Measurements from ENCODE around the gene PLEKHA7.

PLEKHA7 gene

GRCh38 chr11:16834384-16834783 is 179.8 kb downstream of the PLEKHA7 start:
- DNase-seq (ENCODE audit: low spot score): no peak
- no peak for TF ChIP-seq CTCF (IDR thresholded peaks at IDR 0.05; ENCODE audit: extremely low read depth, insufficient read depth, missing control alignments)
- in situ Hi-C loops (cut with MboI; ENCODE audit: low pct_unique_long_range_greater_than_20kb, low sequenced_read_pairs, unreplicated experiment): no loop called here

- DNase-seq (ENCODE audit: low spot score): no peak
- no peak for TF ChIP-seq CTCF (IDR thresholded peaks at IDR 0.05; ENCODE audit: extremely low read depth, insufficient read depth, missing control alignments)
- in situ Hi-C loops (cut with MboI; ENCODE audit: low pct_unique_long_range_greater_than_20kb, low sequenced_read_pairs, unreplicated experiment): no loop called here
These were observed 181.2 kb downstream of the PLEKHA7 start for GRCh38 chr11:16833026-16833425.

GRCh38 chr11:16832193-16832539 is 182.0 kb downstream of the PLEKHA7 start:
- in situ Hi-C loops (cut with MboI; ENCODE audit: low pct_unique_long_range_greater_than_20kb, low sequenced_read_pairs, unreplicated experiment): no loop called here
- TF ChIP-seq CTCF (IDR thresholded peaks at IDR 0.05; ENCODE audit: extremely low read depth, insufficient read depth, missing control alignments): no peak
- DNase-seq (ENCODE audit: low spot score): no peak

GRCh38 chr11:16831316-16832192 is 182.7 kb downstream of the PLEKHA7 start:
- in situ Hi-C loops (cut with MboI; ENCODE audit: low pct_unique_long_range_greater_than_20kb, low sequenced_read_pairs, unreplicated experiment): no loop called here
- no peak for TF ChIP-seq CTCF (IDR thresholded peaks at IDR 0.05; ENCODE audit: extremely low read depth, insufficient read depth, missing control alignments)
- no peak for DNase-seq (ENCODE audit: low spot score)

GRCh38 chr11:16827139-16827538 is 187.1 kb downstream of the PLEKHA7 start:
- TF ChIP-seq CTCF (IDR thresholded peaks at IDR 0.05; ENCODE audit: extremely low read depth, insufficient read depth, missing control alignments): no peak
- in situ Hi-C loops (cut with MboI; ENCODE audit: low pct_unique_long_range_greater_than_20kb, low sequenced_read_pairs, unreplicated experiment): no loop called here
- no peak for DNase-seq (ENCODE audit: low spot score)

- in situ Hi-C loops (cut with MboI; ENCODE audit: low pct_unique_long_range_greater_than_20kb, low sequenced_read_pairs, unreplicated experiment): no loop called here
- no peak for DNase-seq (ENCODE audit: low spot score)
- TF ChIP-seq CTCF (IDR thresholded peaks at IDR 0.05; ENCODE audit: extremely low read depth, insufficient read depth, missing control alignments): no peak
These were observed 188.2 kb downstream of the PLEKHA7 start for GRCh38 chr11:16825968-16826367.
